ENCODE results near the gene LAPTM4A. TPM values are rescaled to one million over a fixed set of nuclear protein-coding genes. Genes with fewer than 3 reads are reported as not detected.
"Not testable (repeated sequence)": the region's sequence is repeated elsewhere in the genome, so short reads cannot be mapped to it uniquely, and the experiment has no call there.

LAPTM4A gene
- total RNA-seq (2014; rRNA removed; shearing (Covaris generic)) = 82.0 and 98.8 TPM in 2 replicates

DNA sequence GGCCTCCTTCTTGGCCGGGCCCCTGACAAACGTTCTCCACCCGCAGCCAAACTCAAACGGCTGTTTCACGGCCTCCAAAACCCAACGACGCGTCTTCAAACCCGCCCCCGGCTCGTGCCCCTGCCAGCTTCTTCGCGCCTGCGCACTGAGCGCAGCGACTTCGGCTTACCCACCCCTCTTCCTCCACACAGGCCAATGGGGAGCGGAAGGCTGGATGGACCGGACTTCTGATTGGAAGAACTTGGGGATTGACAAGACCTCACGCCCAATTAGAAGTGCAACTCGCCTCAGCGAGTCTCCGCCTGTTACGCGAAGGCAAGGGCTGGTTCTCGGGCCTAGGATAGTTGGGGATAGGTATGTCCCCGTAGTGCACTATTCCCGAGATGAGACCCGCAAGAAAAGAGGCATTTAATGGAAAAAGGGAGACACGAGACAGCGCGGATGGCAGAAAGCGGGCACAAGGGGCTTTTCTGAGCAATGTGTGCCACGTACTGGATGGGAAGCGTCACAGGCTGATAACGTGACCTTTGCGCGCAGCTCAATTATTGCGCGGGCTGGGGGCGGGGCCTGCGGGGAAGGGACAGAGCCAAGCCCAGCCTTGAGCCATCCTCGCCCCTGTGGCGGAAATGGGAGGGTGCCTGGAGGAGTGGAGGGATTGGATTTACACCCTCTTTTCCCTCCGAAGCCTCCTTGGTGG, at the start of gene LAPTM4A:
TSS of gene LAPTM4A (minus strand) at position 97 of the 697 bp plus-strand sequence. CDS start 108 bp downstream, outside the sequence.
- peak; percentile 99 for DNase-seq (ENCODE audit: low spot score)
- in situ Hi-C loops (cut with HindIII; ENCODE audit: low sequenced_read_pairs) = no loop called here

DNA sequence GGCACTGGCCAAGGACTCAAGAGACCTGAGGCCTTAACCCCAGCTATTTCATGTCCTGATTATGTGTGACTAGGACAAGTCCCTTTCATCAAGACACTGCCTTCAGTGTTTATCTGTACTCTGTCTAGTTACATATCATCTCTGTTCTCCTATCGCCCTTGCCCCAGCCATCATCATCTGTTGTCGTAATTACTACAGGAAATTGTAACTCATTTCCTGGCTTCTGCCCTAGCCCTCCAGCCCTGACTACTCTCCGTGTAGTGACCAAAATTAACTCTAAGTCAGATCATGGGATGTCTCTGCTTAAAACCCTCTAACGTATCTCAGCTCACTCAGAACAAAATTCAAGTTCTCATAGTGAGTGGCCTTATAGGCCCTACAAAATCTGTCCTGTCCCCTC, 49.3 kb upstream of the LAPTM4A start:
- no peak for DNase-seq (ENCODE audit: low spot score)
- in situ Hi-C loops (cut with HindIII; ENCODE audit: low sequenced_read_pairs) = no loop called here

DNA sequence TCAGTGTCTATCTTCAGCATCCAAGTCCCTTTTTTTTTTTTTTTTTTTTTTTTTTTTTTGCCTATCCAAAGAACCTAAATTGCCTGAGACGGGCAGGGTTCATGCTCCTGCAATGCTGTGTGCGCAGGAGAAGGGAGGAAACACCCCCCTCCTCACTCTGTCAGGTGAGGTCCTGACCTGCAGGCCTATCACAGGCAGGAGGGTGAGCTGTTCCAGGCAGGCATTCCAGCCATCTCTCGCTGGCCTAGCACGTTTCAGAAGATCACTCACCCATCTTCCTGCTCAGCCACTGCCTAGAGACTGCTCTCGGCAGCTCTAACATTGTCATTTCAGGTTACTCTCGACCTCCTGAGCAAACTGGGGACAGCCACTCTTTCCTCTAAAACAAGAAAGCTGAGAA, 48.4 kb upstream of the LAPTM4A start:
- in situ Hi-C loops (cut with HindIII; ENCODE audit: low sequenced_read_pairs) = no loop called here
- no peak for DNase-seq (ENCODE audit: low spot score)

DNA sequence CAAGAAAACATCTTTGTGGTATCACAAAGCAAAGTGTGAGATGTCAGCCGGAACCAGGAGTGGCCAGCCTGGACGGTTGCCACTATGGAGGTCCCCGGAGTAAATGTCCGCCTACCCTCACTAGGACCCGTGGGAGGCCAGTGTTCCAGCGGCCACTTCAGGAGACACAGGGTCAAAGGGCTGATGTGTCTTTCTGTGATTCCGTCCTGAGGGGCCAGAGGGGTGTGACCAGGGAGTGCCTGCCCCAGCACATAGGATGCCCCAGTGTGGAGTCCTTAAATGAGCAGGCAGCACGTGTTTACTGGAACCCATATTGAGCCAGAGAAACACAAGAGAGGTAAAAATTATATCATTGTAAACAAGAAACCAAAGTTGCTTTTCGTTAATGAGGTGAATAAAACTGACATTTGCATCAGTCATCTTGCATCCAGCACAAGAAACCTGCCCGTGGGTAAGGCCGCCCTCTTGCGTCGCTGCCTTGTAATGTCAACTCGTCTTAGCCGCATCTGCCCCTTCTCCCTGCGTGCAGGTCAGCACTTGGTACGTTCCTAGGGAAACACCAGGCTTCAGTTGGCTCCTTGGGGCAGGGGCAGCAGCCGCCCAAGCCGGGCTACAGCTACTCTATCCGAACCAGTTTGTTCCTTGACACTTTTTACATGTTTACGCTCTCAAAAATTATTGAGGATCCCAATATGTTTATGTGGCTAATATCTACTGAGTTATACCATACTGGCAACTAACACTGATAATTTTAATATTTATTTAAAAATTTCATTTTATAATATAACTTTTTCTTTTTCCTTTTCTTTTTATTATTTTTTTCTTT, 46.7 kb upstream of the LAPTM4A start:
- peak; percentile 86 for DNase-seq (ENCODE audit: low spot score)
- in situ Hi-C loops (cut with HindIII; ENCODE audit: low sequenced_read_pairs) = no loop called here

DNA sequence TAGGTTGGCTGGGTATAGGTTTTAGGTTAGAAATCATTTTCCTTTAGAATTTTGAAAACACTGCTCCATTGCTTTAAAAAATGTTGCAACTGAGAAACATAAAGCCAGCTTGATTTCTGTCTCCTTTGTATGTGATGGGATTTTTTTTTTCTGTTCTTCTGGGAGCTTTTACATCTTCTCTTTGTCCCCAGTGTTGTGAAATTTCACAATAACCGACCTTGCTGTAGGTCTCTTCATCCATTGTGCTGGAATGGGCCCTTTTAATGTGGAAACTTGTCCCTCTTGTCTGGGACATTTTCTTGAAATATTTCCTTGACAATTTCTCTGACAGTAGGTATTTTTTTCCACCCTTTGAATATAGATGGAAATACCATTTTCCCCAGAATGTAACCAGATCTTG, 44.0 kb upstream of the LAPTM4A start:
- no peak for DNase-seq (ENCODE audit: low spot score)
- in situ Hi-C loops (cut with HindIII; ENCODE audit: low sequenced_read_pairs) = no loop called here

DNA sequence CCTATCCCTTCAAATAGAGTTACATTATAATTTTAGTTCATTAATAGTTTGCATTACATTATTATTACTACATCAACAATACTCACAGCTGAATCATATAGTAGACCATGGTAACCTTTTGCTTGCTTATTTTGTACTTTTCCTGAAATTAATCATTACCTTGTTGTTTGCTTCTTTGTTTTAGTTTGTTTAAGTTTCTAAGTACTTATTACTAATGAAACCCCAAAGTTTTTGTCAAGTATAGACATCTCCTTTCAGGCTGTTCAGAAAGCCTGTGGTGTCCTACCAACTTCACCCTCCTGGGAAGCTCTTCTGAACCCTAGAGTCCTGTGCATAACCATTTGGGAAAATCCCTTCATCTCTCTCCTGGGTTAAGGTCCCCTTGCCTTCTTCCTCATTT, 43.5 kb upstream of the LAPTM4A start:
- no peak for DNase-seq (ENCODE audit: low spot score)
- in situ Hi-C loops (cut with HindIII; ENCODE audit: low sequenced_read_pairs) = no loop called here

DNA sequence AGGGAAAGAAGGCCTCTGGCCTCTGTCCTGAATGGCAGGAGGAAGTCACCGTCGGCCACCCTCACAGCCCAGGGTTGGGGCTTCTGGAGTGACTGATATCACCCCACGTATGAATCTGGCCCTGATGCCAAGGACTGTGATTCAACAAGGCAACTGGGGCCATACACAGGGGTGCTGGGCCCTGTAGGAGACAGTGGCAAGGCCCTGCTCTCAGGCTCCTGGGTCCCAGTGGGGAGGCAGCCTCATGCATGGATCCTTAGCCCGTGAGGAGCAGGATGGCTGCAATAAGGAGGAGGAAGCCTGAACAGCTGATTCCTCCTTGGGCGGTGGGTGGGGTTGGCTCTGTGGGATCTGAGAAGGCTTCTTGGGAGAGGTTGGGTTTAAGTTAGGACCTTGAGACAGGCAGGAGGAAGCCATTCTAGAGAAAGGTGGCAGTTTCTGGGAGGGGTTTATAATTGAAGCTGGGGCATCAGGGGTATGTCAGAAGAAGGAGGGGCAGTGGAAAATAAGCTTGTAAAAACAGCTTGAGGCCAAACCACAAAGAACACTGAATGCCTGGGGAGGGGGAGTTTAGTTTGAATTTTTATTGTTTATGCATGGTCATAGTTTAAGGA, 42.8 kb upstream of the LAPTM4A start:
- in situ Hi-C loops (cut with HindIII; ENCODE audit: low sequenced_read_pairs) = no loop called here
- DNase-seq (ENCODE audit: low spot score) = no peak

DNA sequence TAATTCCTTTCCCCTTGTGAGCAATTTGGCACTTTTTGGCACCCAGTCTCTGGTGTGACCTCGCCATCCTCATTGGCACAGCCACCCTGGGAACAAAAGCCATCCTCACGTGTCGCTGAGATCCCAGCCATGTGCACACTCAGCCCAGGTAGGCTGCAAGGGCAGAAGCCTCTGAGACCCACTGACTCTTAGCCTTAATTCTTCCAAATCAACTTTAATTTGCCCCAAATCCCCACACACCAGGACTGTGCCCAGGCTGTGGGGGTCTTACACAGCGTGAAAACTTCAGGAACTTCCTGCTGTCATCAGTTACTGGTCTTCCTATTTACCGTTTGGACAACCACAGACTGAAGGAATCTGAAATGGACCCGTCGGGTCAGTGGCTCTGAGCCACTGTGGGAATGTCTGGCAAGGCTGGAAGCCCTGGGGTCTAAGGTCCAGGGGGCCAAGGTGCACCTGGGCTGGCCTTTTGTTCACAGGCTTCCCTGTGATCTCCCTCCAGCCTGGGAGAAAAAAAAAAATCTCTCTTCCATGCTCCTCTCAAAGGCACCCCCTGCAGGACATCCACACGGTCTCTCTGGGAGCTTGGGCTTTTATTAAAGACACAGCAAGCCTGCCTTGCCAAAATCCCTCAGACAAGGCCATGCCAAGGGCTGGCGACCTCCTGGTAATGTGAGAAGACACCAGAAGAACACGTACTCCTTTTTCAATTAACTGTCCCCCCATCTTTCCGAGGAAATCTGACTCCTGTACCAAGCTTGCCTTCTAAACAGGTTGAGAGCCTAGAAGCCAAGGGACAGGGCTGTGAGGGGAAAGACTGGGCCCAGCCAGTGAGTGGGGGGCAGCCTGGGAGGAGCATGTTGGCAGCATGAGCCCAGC, 42.1 kb upstream of the LAPTM4A start:
- peak; percentile 47 for DNase-seq (ENCODE audit: low spot score)
- in situ Hi-C loops (cut with HindIII; ENCODE audit: low sequenced_read_pairs) = no loop called here

DNA sequence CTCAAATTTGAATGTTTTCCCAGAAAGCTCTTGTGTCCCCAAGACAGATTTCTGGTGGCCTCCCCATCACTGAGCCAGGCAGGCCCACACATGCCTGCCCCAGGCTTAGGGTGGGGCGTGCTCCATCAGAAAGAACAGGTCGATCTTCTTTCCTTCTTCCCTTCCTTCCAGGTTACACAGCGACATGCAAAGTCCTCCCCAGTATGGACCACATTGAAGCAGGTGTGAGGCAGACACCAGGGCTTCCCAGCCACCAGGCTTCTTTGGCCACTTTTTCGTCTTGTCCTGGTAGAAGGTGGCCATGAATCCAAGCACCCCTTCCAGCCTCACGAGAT, 41.4 kb upstream of the LAPTM4A start:
- in situ Hi-C loops (cut with HindIII; ENCODE audit: low sequenced_read_pairs) = no loop called here
- no peak for DNase-seq (ENCODE audit: low spot score)

DNA sequence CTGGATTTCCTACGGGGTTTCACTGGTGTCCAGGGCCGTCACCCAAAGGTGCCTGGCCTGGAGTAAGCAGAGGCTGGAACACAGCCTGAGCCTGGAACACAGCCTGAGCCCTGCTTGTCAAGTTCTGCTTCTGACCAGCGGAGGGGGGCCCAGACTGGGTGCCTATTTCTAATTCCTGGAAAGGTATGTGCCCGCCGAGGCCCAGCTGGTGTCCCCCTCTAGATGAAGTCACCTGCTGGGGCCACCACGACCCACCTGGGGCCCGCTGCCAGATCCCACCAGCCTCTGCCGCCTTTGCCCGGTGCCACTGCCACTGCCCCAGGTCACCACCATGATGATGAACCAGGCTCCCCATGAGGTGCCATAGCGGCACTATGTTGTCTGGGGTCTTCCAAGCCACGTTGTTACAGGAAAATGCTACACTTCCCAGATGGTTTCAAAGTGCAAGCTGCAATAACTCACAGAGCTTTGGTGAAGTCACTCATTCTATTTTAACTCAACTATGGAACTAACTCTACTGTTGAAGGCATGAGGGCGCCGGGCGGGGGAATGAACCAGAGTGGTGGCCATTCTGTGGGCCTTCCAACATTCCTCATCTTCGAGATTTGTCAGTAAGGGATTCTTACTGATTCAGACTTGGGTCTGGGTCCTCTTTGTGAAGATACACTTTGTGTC, 40.9 kb upstream of the LAPTM4A start:
- in situ Hi-C loops (cut with HindIII; ENCODE audit: low sequenced_read_pairs) = no loop called here

DNA sequence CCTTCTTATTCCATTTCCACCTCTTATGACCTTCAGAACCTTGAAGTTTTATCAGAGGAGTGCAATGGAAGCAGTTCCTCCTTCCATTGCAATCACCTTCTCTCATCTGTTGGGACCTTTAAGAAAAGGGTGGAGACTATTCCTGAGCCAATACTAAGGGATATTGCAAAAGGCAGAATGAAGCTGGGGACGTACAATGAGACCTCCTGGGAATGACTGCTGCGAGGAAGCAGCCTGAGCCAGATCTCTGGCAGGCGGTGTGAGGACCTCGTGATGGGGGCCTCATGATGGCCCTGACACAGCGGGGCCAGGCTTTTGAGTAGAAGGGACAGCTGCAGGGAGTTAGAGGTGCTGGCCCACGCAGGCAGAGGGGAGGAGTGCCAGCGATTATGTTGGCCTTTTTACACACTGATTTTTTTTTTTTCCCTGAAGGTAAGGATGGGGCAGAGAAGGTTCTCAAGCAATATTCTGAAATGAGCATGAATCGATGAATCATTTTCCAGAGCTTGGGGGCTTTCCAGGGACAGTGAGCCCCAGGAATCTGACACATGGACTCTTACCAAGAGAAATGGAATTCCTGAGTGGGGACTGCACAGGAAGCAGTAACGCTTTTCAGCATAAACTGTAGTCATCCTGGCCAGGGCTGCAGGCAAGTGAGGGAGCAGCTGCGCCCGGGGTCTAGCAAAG, 40.0 kb upstream of the LAPTM4A start:
- peak; percentile 11 for DNase-seq (ENCODE audit: low spot score)
- in situ Hi-C loops (cut with HindIII; ENCODE audit: low sequenced_read_pairs) = no loop called here

More for the DNA sequence above, 40.9 kb upstream of the LAPTM4A start:
- DNase-seq (ENCODE audit: low spot score) = no peak

DNA sequence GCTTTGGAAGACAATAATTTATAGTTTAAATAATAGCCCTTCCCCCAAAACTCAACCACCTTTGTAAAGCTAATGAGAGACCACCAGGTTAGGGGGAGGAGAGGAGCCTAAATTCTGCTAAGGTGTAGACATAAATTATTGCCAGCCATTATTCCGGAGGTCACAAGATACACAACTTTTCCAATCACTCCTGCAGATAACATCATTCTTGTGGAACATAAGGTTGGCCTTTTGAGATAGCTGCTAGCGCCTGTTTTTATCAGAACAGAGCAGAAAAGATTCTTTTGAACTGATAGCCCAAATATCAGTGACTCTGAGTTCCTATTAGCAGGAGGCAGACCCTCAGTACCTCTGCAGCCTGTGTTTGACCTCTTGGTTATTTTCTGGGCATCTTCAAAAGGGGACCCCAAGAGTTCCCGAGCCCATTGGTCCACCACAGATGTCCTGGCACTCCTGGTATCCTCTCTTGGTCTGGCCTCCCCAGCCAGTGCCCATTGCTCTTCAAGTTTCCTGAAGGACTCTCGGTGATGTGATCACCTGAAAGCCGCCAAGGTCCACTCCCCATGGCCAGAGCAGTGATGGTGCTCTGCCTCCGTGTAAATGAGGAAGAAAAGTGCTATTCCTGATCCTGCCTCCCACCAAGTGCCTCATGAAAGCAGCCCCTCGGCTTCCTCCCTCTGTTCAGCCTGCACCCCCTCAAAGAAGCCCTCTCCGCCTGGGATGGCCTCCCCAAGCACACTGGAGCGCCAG, 38.5 kb upstream of the LAPTM4A start:
- in situ Hi-C loops (cut with HindIII; ENCODE audit: low sequenced_read_pairs) = no loop called here

DNA sequence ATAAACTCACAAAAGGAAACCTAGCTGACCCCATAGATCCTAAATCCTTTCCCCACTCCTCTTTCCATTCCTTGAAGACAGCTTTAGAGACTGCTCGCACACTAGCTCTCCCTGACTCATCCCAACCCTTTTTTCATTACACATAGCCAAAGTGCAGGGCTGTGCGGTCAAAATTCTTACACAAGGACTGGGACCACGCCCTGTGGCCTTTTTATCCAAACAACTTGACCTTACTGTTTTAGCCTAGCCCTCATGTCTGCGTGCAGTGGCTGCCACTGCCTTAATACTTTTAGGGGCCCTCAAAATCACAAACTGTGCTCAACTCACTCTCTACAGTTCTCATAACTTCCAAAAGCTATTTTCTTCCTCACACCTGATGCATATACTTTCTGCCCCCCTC, 34.5 kb upstream of the LAPTM4A start:
- DNase-seq (ENCODE audit: low spot score); in situ Hi-C loops (cut with HindIII; ENCODE audit: low sequenced_read_pairs): not testable (repeated sequence)

More for the DNA sequence above, 38.5 kb upstream of the LAPTM4A start:
- no peak for DNase-seq (ENCODE audit: low spot score)

DNA sequence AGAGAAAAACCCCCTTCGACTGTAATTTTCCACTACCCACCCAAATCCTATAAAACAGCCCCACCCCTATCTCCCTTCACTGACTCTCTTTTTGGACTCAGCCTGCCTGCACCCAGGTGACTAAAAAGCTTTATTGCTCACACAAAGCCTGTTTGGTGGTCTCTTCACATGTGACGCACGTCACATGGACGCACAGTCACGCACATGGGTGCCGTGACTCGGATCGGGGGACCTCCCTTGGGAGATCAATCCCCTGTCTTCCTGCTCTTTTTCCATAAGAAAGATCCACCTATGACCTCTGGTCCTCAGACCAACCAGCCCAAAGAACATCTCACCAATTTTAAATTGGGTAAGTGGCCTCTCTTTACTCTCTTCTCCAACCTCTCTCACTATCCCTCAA, 31.4 kb upstream of the LAPTM4A start:
- DNase-seq (ENCODE audit: low spot score); in situ Hi-C loops (cut with HindIII; ENCODE audit: low sequenced_read_pairs): not testable (repeated sequence)

DNA sequence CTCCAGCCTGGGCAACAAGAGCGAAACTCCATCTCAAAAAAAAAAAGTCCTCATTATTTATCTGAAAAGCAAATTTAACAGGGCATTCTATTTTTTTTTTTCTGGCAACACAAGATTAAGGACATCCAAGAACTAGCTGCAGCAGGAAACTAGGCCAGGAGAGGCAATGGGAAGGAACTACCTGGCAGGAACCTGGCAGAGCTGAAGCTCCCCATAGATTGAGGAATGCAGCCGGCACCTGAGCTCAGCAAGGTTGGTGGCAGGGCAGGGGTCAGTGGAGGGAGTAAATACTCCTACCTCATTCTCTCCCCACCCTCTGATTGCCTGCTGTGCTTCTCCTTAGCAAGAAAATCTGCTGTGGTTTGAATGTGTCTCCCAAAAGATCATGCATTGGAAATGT, 30.4 kb upstream of the LAPTM4A start:
- in situ Hi-C loops (cut with HindIII; ENCODE audit: low sequenced_read_pairs) = no loop called here

DNA sequence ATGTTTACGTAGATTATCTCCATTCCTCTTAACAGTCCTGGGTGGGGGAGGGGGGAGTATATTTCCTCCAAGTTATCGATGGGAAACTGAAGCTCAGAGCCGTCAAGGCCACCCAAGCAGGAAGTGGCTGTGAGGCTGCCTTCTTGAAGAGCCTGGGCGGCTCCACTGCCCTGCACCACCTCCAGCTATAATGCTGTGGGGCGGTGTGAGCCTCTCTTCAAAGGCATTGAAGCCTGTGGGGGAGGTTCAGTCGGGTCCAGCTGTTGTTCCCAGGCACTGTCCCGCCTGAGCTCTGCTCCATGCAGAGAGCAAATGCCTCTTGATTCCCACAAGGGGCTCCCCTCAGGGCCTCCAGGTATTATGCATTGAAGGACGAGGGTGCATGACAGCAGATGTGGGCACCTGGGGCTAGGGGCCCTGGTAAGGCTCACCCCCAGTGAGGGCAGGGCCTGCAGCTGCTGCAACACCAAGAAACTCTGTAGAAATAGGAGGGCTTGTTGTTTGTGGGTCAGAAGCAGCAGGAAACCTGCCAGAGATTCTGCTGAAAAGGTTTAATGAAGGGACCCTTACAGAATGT, 29.5 kb upstream of the LAPTM4A start:
- DNase-seq (ENCODE audit: low spot score) = no peak
- in situ Hi-C loops (cut with HindIII; ENCODE audit: low sequenced_read_pairs) = no loop called here

More for the DNA sequence above, 30.4 kb upstream of the LAPTM4A start:
- DNase-seq (ENCODE audit: low spot score) = peak; percentile 73

DNA sequence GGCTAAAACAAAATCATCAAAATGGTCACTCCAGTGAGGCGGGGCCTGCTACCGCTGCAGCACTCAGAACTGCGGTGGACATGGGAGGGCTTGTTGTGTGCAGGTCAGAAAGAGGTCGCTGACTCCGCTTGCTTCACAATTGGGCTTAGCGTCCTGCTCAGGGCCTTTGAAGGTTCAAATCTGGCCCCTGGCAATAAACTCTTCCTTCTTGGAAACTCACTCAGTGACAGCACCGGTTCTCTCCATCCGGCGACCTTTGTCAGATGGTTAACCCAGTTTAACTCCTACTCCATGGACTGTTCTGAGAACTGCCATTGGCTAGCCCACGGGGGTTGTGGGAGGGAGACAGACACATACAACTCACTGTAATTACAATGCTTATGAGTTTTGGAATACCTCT, 29.0 kb upstream of the LAPTM4A start:
- DNase-seq (ENCODE audit: low spot score) = no peak
- in situ Hi-C loops (cut with HindIII; ENCODE audit: low sequenced_read_pairs) = no loop called here
